Measurements from ENCODE around the gene MAN2A1. TPM values are rescaled to one million over a fixed set of nuclear protein-coding genes. Genes with fewer than 3 reads are reported as not detected.

MAN2A1 gene
- total RNA-seq, 1 experiment from 2014 or later: 51.0 TPM

DNA sequence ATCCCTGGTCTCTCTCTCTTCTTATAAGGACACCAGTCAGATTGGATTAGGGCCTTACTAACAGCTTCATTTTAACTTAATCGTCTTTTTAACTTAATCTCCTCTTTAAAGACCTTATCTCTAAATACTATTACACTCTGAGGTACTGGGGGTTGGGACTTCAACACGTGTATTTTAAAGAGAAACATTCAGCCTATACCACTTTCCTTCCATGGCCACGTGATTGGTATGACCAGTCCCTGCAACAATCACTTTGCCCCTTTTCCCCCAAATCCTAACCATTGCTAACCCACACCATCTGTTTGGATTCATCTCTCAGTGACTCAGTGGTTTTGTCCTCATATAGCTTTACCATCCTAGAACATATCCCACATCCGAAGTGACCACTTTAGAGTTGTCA is 3.8 kb upstream of the MAN2A1 start:
- Histone ChIP-seq H3K4me3 (ENCODE audit: low read depth in 2 of 2, low read length in 2 of 2) (no peak overlapping the region), H3K9me3 (ENCODE audit: control insufficient read depth, insufficient read depth, low read depth, low read length) (no peaks in the 10 kb centered on the region), H3K27me3 (ENCODE audit: control insufficient read depth, insufficient read depth, low read length) (no peaks in the 10 kb centered on the region), H3K4me1 (ENCODE audit: control insufficient read depth, insufficient read depth, low read length) (no peaks in the 10 kb centered on the region; the same call in 1 of the 2 replicates), H3K27ac (ENCODE audit: low read length) (no peak overlapping the region), H3K36me3 (ENCODE audit: control insufficient read depth, insufficient read depth, low read length) (no peaks in the 10 kb centered on the region; the same call in 1 of the 2 replicates)
- ChIA-PET POLR2A (no interaction called here), CTCF (no interaction called here)
- BruUV-seq (replicated peaks): no TSS peak
- ATAC-seq (no peak), DNase-seq (ENCODE audit: low read depth, low spot score) (no peak)
- TF ChIP-seq TCF7L2 (IDR thresholded peaks at IDR 0.05; ENCODE audit: low read depth, low read length) (no peak), POLR2AphosphoS5 (IDR thresholded peaks at IDR 0.05; ENCODE audit: low read depth, low read length) (no peak), SIN3A (IDR thresholded peaks at IDR 0.05; ENCODE audit: borderline replicate concordance, insufficient read depth, low read depth, low read length) (no peak)
- TF ChIP-seq, protein P1, sequence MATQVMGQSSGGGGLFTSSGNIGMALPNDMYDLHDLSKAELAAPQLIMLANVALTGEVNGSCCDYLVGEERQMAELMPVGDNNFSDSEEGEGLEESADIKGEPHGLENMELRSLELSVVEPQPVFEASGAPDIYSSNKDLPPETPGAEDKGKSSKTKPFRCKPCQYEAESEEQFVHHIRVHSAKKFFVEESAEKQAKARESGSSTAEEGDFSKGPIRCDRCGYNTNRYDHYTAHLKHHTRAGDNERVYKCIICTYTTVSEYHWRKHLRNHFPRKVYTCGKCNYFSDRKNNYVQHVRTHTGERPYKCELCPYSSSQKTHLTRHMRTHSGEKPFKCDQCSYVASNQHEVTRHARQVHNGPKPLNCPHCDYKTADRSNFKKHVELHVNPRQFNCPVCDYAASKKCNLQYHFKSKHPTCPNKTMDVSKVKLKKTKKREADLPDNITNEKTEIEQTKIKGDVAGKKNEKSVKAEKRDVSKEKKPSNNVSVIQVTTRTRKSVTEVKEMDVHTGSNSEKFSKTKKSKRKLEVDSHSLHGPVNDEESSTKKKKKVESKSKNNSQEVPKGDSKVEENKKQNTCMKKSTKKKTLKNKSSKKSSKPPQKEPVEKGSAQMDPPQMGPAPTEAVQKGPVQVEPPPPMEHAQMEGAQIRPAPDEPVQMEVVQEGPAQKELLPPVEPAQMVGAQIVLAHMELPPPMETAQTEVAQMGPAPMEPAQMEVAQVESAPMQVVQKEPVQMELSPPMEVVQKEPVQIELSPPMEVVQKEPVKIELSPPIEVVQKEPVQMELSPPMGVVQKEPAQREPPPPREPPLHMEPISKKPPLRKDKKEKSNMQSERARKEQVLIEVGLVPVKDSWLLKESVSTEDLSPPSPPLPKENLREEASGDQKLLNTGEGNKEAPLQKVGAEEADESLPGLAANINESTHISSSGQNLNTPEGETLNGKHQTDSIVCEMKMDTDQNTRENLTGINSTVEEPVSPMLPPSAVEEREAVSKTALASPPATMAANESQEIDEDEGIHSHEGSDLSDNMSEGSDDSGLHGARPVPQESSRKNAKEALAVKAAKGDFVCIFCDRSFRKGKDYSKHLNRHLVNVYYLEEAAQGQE (IDR thresholded peaks at IDR 0.05; ENCODE audit: insufficient read depth in 1 of 2, low read depth in 2 of 2, low read length in 1 of 2): no peak
- TF ChIP-seq, protein P2, sequence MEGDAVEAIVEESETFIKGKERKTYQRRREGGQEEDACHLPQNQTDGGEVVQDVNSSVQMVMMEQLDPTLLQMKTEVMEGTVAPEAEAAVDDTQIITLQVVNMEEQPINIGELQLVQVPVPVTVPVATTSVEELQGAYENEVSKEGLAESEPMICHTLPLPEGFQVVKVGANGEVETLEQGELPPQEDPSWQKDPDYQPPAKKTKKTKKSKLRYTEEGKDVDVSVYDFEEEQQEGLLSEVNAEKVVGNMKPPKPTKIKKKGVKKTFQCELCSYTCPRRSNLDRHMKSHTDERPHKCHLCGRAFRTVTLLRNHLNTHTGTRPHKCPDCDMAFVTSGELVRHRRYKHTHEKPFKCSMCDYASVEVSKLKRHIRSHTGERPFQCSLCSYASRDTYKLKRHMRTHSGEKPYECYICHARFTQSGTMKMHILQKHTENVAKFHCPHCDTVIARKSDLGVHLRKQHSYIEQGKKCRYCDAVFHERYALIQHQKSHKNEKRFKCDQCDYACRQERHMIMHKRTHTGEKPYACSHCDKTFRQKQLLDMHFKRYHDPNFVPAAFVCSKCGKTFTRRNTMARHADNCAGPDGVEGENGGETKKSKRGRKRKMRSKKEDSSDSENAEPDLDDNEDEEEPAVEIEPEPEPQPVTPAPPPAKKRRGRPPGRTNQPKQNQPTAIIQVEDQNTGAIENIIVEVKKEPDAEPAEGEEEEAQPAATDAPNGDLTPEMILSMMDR (IDR thresholded peaks at IDR 0.05): no peak
- intact Hi-C loops (cut with micrococcal nuclease; ENCODE audit: unreplicated experiment): no loop called here
- in situ Hi-C loops (cut with HindIII; ENCODE audit: low pct_unique_long_range_greater_than_20kb, low sequenced_read_pairs): no loop called here

DNA sequence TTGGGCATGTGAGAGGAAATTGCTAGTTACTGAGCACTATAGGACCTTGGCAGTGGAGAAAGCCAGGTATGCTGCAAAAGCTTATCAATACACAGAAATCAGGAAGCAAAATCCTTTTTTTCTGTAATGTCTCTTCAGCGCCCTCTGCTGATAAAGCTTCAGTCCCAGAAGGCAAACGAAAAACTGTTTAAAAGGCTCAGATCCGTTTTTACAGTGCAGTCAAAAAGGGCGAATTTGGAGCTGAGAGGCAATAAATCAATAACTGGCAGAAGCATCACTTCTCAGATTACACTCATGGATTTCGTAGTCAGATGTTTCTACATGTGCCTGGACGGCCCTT is 1.1 kb upstream of the MAN2A1 start:
- in situ Hi-C loops (cut with HindIII; ENCODE audit: low pct_unique_long_range_greater_than_20kb, low sequenced_read_pairs): no loop called here
- ChIA-PET POLR2A (interaction anchor here (0.7 kb wide), 1 partner anchor 114 kb away, joined by 7 read pairs; no protein-coding TSS in a partner anchor), CTCF (interaction anchor here (0.6 to 1.1 kb wide), 3 partner anchors 181 to 1207 kb away, joined by 3 to 10 read pairs (median 3); no protein-coding TSS in a partner anchor)
- Histone ChIP-seq H3K4me1 (ENCODE audit: control insufficient read depth, insufficient read depth, low read length) (peaks cover 14% of the 10 kb centered on the region), H3K4me3 (ENCODE audit: low read depth in 2 of 2, low read length in 2 of 2) (peak overlapping the region; percentile 65 to 90), H3K9me3 (ENCODE audit: control insufficient read depth, insufficient read depth, low read depth, low read length) (no peaks in the 10 kb centered on the region), H3K27ac (ENCODE audit: low read length) (peak overlapping the region; percentile 90), H3K27me3 (ENCODE audit: control insufficient read depth, insufficient read depth, low read length) (no peaks in the 10 kb centered on the region), H3K36me3 (ENCODE audit: control insufficient read depth, insufficient read depth, low read length) (no peaks in the 10 kb centered on the region; the same call in 1 of the 2 replicates)
- intact Hi-C loops (cut with micrococcal nuclease; ENCODE audit: unreplicated experiment): no loop called here
- TF ChIP-seq TCF7L2 (IDR thresholded peaks at IDR 0.05; ENCODE audit: low read depth, low read length) (no peak), POLR2AphosphoS5 (IDR thresholded peaks at IDR 0.05; ENCODE audit: low read depth, low read length) (no peak), SIN3A (IDR thresholded peaks at IDR 0.05; ENCODE audit: borderline replicate concordance, insufficient read depth, low read depth, low read length) (no peak)
- TF ChIP-seq, protein P2 (IDR thresholded peaks at IDR 0.05): peak; percentile 66
- DNase-seq (ENCODE audit: low read depth, low spot score) (no peak), ATAC-seq (no peak)
- BruUV-seq (replicated peaks): no TSS peak

Measured in Panc1 (cell line).